ENCODE measurements around the gene TACR2. TPM values are rescaled to one million over a fixed set of nuclear protein-coding genes. Genes with fewer than 3 reads are reported as not detected.

Gene TACR2
- total RNA-seq, 6 experiments from 2014 or later, result 0.16 to 0.22 (median 0.16) TPM; not detected in 3

DNA sequence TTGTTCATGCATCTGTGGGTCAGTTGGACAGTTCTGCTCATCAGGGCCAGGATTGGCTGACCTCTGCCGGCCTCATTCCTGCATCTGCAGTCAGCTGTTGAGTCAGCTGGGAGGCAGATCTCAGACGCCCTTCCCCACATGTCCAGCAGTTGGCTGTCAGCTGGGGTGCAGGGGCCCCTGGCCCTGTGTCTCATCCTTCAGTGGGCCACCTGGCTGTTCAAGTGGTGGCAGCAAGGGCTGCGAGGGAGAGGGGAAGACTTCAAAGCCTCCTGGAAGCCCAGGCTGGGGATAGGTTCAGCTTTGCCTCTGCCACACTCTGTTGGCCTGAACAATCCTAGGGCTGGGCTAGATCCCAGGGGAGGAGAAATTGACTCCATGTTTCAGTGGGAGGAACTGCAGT, 33.2 kb downstream of the TACR2 start:
- WGBS (ENCODE audit: insufficient coverage, low coverage, low lambda C conversion rate, missing lambda C conversion rate), result no CpG with 5 or more reads among the region's 3 CpGs
- intact Hi-C loops (cut with DNase I), result no loop called here
- peak; percentile 14 to 41 (median 24) for ATAC-seq

DNA sequence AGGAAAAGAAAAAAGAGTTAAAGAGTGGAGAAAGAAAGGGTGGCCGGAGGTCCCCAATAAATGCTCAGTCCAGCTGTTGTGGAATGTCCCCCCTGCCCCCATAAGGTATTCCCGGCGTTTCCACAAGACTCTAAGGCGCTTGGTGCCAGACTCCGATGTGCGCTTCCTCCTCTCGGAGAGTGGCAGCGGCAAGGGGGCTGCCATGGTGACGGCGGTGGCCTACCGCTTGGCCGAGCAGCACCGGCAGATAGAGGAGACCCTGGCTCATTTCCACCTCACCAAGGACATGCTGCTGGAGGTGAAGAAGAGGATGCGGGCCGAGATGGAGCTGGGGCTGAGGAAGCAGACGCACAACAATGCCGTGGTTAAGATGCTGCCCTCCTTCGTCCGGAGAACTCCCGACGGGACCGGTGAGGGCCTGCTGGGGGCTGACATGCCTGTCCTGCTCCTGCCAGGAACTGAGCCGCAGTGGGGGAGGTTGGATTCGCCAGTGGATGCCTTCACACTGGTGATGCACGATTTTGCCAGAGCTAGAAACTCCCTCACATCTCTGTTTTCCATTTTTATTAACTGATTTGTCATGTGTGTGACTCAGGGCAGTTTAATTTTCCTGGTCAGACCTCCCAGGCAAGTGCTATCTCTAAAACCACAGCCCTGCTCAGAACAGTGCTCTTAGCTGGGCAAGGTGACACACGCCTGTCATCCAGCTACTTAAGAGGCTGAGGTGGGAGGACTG, 34.2 kb downstream of the TACR2 start:
- WGBS (ENCODE audit: insufficient coverage, low coverage, low lambda C conversion rate, missing lambda C conversion rate), result 82% methylated on average over 16 of the region's 26 CpGs
- intact Hi-C loops (cut with DNase I), result no loop called here
- Histone ChIP-seq H3K4me3 (no peak overlapping the region), H3K27me3 (no peaks in the 10 kb centered on the region), H3K36me3 (peaks cover 0 to 5% (median 0%) of the 10 kb centered on the region in 4 donors), H3K4me1 (no peaks in the 10 kb centered on the region), H3K27ac (no peak overlapping the region), H3K9me3 (no peaks in the 10 kb centered on the region)
- no peak for ATAC-seq
- DNase-seq, result no peak
- TF ChIP-seq, protein P1, sequence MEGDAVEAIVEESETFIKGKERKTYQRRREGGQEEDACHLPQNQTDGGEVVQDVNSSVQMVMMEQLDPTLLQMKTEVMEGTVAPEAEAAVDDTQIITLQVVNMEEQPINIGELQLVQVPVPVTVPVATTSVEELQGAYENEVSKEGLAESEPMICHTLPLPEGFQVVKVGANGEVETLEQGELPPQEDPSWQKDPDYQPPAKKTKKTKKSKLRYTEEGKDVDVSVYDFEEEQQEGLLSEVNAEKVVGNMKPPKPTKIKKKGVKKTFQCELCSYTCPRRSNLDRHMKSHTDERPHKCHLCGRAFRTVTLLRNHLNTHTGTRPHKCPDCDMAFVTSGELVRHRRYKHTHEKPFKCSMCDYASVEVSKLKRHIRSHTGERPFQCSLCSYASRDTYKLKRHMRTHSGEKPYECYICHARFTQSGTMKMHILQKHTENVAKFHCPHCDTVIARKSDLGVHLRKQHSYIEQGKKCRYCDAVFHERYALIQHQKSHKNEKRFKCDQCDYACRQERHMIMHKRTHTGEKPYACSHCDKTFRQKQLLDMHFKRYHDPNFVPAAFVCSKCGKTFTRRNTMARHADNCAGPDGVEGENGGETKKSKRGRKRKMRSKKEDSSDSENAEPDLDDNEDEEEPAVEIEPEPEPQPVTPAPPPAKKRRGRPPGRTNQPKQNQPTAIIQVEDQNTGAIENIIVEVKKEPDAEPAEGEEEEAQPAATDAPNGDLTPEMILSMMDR (IDR thresholded peaks at IDR 0.05), result no peak
- TF ChIP-seq POLR2A (IDR thresholded peaks at IDR 0.05), result no peak

More for the DNA sequence above, 33.2 kb downstream of the TACR2 start:
- no peak overlapping the region for H3K4me3 ChIP-seq
- H3K36me3 ChIP-seq, result peaks cover 0 to 10% (median 0%) of the 10 kb centered on the region in 4 donors
- no peak for TF ChIP-seq POLR2A (IDR thresholded peaks at IDR 0.05)
- TF ChIP-seq, protein P1 (IDR thresholded peaks at IDR 0.05), result no peak
- no peaks in the 10 kb centered on the region for H3K9me3 ChIP-seq
- no peaks in the 10 kb centered on the region for H3K27me3 ChIP-seq
- H3K4me1 ChIP-seq, result no peaks in the 10 kb centered on the region
- DNase-seq, result no peak
- no peak overlapping the region for H3K27ac ChIP-seq

DNA sequence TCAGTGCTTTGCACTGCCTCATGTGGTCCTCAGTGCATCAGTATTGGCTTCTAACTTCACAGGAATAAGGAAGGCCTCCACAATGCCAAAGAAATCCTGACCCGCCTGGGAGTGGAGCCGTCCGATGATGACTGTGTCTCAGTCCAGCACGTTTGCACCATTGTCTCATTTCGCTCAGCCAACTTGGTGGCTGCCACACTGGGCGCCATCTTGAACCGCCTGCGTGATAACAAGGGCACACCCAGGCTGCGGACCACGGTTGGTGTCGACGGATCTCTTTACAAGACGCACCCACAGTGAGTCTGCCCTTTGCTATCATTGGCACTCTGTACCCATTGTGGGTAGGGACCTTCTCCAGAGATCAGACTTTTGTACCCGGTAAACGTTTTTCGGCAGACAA, 36.9 kb downstream of the TACR2 start:
- WGBS (ENCODE audit: insufficient coverage, low coverage, low lambda C conversion rate, missing lambda C conversion rate), result 80% methylated on average over 2 of the region's 16 CpGs
- no peak for ATAC-seq
- Histone ChIP-seq H3K9me3 (no peaks in the 10 kb centered on the region), H3K36me3 (no peaks in the 10 kb centered on the region), H3K4me1 (no peaks in the 10 kb centered on the region), H3K4me3 (no peak overlapping the region), H3K27ac (no peak overlapping the region), H3K27me3 (no peaks in the 10 kb centered on the region)
- intact Hi-C loops (cut with DNase I), result no loop called here
- TF ChIP-seq POLR2A (IDR thresholded peaks at IDR 0.05), result no peak
- DNase-seq, result no peak

DNA sequence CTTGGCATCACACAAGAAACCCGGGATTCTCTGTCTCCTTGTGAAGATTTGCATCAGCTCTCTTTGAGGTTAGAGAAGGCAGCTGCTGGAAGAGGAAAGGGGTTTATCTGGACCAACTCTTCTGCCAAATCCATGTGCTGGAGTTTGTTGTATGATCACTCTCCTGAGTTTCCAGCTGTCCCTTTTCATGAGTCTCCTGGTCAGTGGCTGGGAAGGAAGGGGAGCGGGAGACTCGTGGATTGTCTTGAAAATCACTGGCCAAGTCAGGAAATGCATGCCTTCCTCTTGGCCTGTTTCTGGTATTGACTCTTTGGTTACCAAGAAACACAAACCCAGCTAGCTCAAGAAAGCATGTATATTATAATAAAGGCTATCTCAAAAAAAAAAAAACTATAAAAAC, 38.8 kb downstream of the TACR2 start:
- Histone ChIP-seq H3K27me3 (no peaks in the 10 kb centered on the region), H3K27ac (no peak overlapping the region), H3K4me3 (no peak overlapping the region), H3K4me1 (no peaks in the 10 kb centered on the region), H3K9me3 (no peaks in the 10 kb centered on the region), H3K36me3 (no peaks in the 10 kb centered on the region)
- 57% methylated on average over 3 of the region's 3 CpGs for WGBS (ENCODE audit: insufficient coverage, low coverage, low lambda C conversion rate, missing lambda C conversion rate)
- peak; percentile 61 to 78 (median 70) for ATAC-seq
- no peak for DNase-seq
- intact Hi-C loops (cut with DNase I), result no loop called here
- no peak for TF ChIP-seq POLR2A (IDR thresholded peaks at IDR 0.05)
- TF ChIP-seq, protein P1 (IDR thresholded peaks at IDR 0.05), result no peak

DNA sequence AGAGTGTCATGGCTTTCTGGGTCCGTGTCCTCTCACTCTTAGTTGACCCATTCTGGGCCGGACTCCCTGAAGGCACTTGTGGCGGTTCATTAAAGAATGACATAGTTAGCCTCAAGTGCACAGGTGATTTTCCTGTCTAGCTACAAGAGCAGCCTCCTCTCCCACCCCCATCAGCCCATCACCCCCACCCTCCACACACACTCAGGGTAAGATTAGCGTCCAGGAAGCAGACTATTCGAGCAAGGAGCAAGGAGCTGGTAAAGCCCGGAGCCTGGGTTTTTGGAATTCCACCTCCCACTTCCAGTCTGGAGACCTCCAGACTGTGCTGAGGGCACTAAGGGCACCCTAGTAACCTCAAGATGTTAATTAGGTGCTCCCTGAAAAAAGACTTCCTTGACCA, 39.5 kb downstream of the TACR2 start:
- no peak for TF ChIP-seq POLR2A (IDR thresholded peaks at IDR 0.05)
- TF ChIP-seq, protein P1 (IDR thresholded peaks at IDR 0.05), result no peak
- Histone ChIP-seq H3K9me3 (no peaks in the 10 kb centered on the region), H3K27me3 (no peaks in the 10 kb centered on the region), H3K27ac (no peak overlapping the region), H3K4me1 (no peaks in the 10 kb centered on the region), H3K36me3 (no peaks in the 10 kb centered on the region), H3K4me3 (no peak overlapping the region)
- 59% methylated on average over 5 of the region's 6 CpGs for WGBS (ENCODE audit: insufficient coverage, low coverage, low lambda C conversion rate, missing lambda C conversion rate)
- DNase-seq (no peak), ATAC-seq (peak in 1 of 4 donors; percentile 35)
- intact Hi-C loops (cut with DNase I), result no loop called here

Data from right lobe of liver (tissue), 6 donors.